PFSK-1 (cell line): Measurements from ENCODE around the gene TMEM238.

ENCODE experiments used
- FOXP2 ChIP-seq: optimal IDR thresholded peaks from 2 replicates; pipeline ENCODE3; 2011; ENCODE audit warnings: borderline replicate concordance, control low read depth, inconsistent platforms; ENCODE audit not compliant: insufficient read depth; ENCODE audit errors: extremely low read length, extremely low read depth
- POLR2AphosphoS5 ChIP-seq: IDR thresholded peaks from 2 replicates; pipeline ENCODE4 v1.6.1; 2012; ENCODE audit warnings: low read depth, mild to moderate bottlenecking, control low read depth, low read length, moderate library complexity
- REST ChIP-seq, 2 experiments: IDR thresholded peaks; 2 replicates each; pipeline versions ENCODE4 v1.6.1 to v1.8.0; 2011 to 2012; ENCODE audit warnings: low read depth in 2 of 2, low read length in 2 of 2, control low read depth in 1 of 2, inconsistent platforms in 1 of 2, mild to moderate bottlenecking in 1 of 2, moderate library complexity in 1 of 2; ENCODE audit not compliant: insufficient read depth in 1 of 2
- SIN3A ChIP-seq: IDR thresholded peaks from 2 replicates; pipeline ENCODE4 v1.6.1; 2012; ENCODE audit warnings: mild to moderate bottlenecking, low read length, moderate library complexity, borderline replicate concordance; ENCODE audit not compliant: insufficient read depth
- TAF1 ChIP-seq: IDR thresholded peaks from 2 replicates; pipeline ENCODE4 v1.6.1; 2012; ENCODE audit warnings: low read length, control low read depth, borderline replicate concordance; ENCODE audit not compliant: insufficient read depth

TMEM238 gene

GRCh38 chr19:55372316-55373081 lies 11.6 kb downstream of the TMEM238 start:
- no peak for TF ChIP-seq TAF1
- no peak for TF ChIP-seq SIN3A
- no peak for TF ChIP-seq REST (IDR thresholded peaks at IDR 0.05; ENCODE audit: insufficient read depth in 1 of 2, low read depth in 2 of 2, low read length in 2 of 2)
- no peak for TF ChIP-seq FOXP2
- TF ChIP-seq POLR2AphosphoS5, result no peak

GRCh38 chr19:55370305-55370988 lies 13.6 kb downstream of the TMEM238 start, which contains the start of gene IL11:
Gene IL11, minus strand, starts transcription at chr19:55370463. Its CDS starts 153 bp downstream, at chr19:55370310.
- no peak for TF ChIP-seq TAF1
- TF ChIP-seq SIN3A, result no peak
- no peak for TF ChIP-seq REST (IDR thresholded peaks at IDR 0.05; ENCODE audit: insufficient read depth in 1 of 2, low read depth in 2 of 2, low read length in 2 of 2)
- peak; percentile 39; the same call in 1 of the 2 replicates for TF ChIP-seq POLR2AphosphoS5
- TF ChIP-seq FOXP2, result no peak

GRCh38 chr19:55369653-55370304 lies 14.3 kb downstream of the TMEM238 start:
- no peak for TF ChIP-seq POLR2AphosphoS5
- no peak for TF ChIP-seq TAF1
- no peak for TF ChIP-seq FOXP2
- no peak for TF ChIP-seq SIN3A
- TF ChIP-seq REST (IDR thresholded peaks at IDR 0.05; ENCODE audit: insufficient read depth in 1 of 2, low read depth in 2 of 2, low read length in 2 of 2), result no peak

GRCh38 chr19:55368701-55369563 lies 15.2 kb downstream of the TMEM238 start:
- TF ChIP-seq REST (IDR thresholded peaks at IDR 0.05; ENCODE audit: insufficient read depth in 1 of 2, low read depth in 2 of 2, low read length in 2 of 2), result no peak
- TF ChIP-seq SIN3A, result no peak
- TF ChIP-seq POLR2AphosphoS5, result no peak
- no peak for TF ChIP-seq FOXP2
- TF ChIP-seq TAF1, result no peak
